Loucy (cell line): ENCODE results near the gene GNL3.

ENCODE experiments used
- H2AFZ ChIP-seq: fragments of 200-600 bp; sonication (generic); 2 replicates; pipeline ENCODE4 v1.6.0; 2016; ENCODE audit warnings: antibody characterized with exemption, mild to moderate bottlenecking, low read length, moderate library complexity
- H3F3A ChIP-seq: fragments of 200-600 bp; 2 replicates; pipeline ENCODE4 v1.6.0; 2016; ENCODE audit warnings: antibody characterized with exemption, low read depth, mild to moderate bottlenecking
- H3K27me3 ChIP-seq: fragments of 200-600 bp; sonication (generic); 2 replicates; pipeline ENCODE4 v1.6.1; 2014; ENCODE audit warnings: low read length, mild to moderate bottlenecking; ENCODE audit not compliant: insufficient read depth, poor library complexity, severe bottlenecking
- H3K36me3 ChIP-seq: fragments of 200-600 bp; sonication (generic); 2 replicates; pipeline ENCODE4 v1.6.1; 2016; ENCODE audit warnings: low read length; ENCODE audit not compliant: insufficient read depth
- H3K4me1 ChIP-seq: fragments of 200-600 bp; sonication (generic); 2 replicates; pipeline ENCODE4 v1.5.1; 2014; ENCODE audit warnings: low read length, mild to moderate bottlenecking; ENCODE audit not compliant: insufficient read depth, poor library complexity, severe bottlenecking
- H3K4me2 ChIP-seq: fragments of 200-600 bp; sonication (generic); 2 replicates; pipeline ENCODE4 v1.6.0; 2014; ENCODE audit warnings: antibody characterized with exemption, low read length, low read depth, mild to moderate bottlenecking; ENCODE audit not compliant: poor library complexity, severe bottlenecking
- H3K4me3 ChIP-seq: fragments of 200-600 bp; sonication (generic); 2 replicates; pipeline ENCODE4 v1.5.1; 2014; ENCODE audit warnings: low read length, mild to moderate bottlenecking, mixed read lengths; ENCODE audit not compliant: poor library complexity, severe bottlenecking
- H3K79me2 ChIP-seq: fragments of 200-600 bp; sonication (generic); 2 replicates; pipeline ENCODE4 v1.6.1; 2014; ENCODE audit warnings: low read length; ENCODE audit not compliant: insufficient read depth
- H3K9ac ChIP-seq: fragments of 200-600 bp; sonication (generic); 2 replicates; pipeline ENCODE4 v1.6.0; 2014; ENCODE audit warnings: mild to moderate bottlenecking, low read depth, low read length, moderate library complexity; ENCODE audit not compliant: poor library complexity, severe bottlenecking
- H3K9me2 ChIP-seq: fragments of 200-600 bp; sonication (generic); replicated peaks from 2 replicates; pipeline ENCODE4 v1.6.1; 2016; ENCODE audit warnings: low read depth, low read length, mixed read lengths
- H3K9me3 ChIP-seq: fragments of 200-600 bp; sonication (generic); 2 replicates; pipeline ENCODE4 v1.6.1; 2014; ENCODE audit warnings: mild to moderate bottlenecking, antibody characterized with exemption, low read length, low read depth; ENCODE audit not compliant: insufficient read depth
- H4K20me1 ChIP-seq: fragments of 200-600 bp; sonication (generic); 2 replicates; pipeline ENCODE4 v1.6.0; 2014; ENCODE audit warnings: antibody characterized with exemption, low read length, mild to moderate bottlenecking; ENCODE audit not compliant: insufficient read depth, poor library complexity, severe bottlenecking
- CTCF ChIP-seq: fragments of 200-600 bp; sonication (generic); conservative IDR thresholded peaks from 2 replicates; pipeline ENCODE4 v1.5.1; 2014; ENCODE audit warnings: mild to moderate bottlenecking, antibody characterized with exemption, low read length
- EZH2phosphoT487 ChIP-seq: fragments of 200-600 bp; IDR thresholded peaks from 2 replicates; pipeline ENCODE4 v1.6.1; 2018; ENCODE audit warnings: antibody characterized with exemption, mild to moderate bottlenecking, moderate library complexity, borderline replicate concordance

The GNL3 gene

GRCh38 chr3:52712291-52713212 is 26.7 kb downstream of the GNL3 start:
- no peak overlapping the region for H3K4me3 ChIP-seq
- no peaks in the 10 kb centered on the region for H3K27me3 ChIP-seq
- peaks cover 6% of the 10 kb centered on the region for H3K4me1 ChIP-seq
- TF ChIP-seq EZH2phosphoT487, result no peak
- TF ChIP-seq CTCF, result no peak
- H3K4me2 ChIP-seq, result no peak overlapping the region
- no peak overlapping the region for H2AFZ ChIP-seq
- no peaks in the 10 kb centered on the region for H3K9me2 ChIP-seq
- peaks cover 3% of the 10 kb centered on the region; the same call in 1 of the 2 replicates for H3K36me3 ChIP-seq
- no peaks in the 10 kb centered on the region for H3K9me3 ChIP-seq
- no peak overlapping the region for H3K9ac ChIP-seq
- H3K79me2 ChIP-seq, result peaks cover 7% of the 10 kb centered on the region
- 0 out of 2 replicates have a peak, but pooled peaks cover 4% of the 10 kb centered on the region for H3F3A ChIP-seq
- H4K20me1 ChIP-seq, result peaks cover 8% of the 10 kb centered on the region

- no peak overlapping the region for H3K4me2 ChIP-seq
These were observed 28.8 kb downstream of the GNL3 start for GRCh38 chr3:52714335-52715302.

More at GRCh38 chr3:52714335-52715302, 28.8 kb downstream of the GNL3 start:
- no peaks in the 10 kb centered on the region for H4K20me1 ChIP-seq
- H3K27me3 ChIP-seq, result no peaks in the 10 kb centered on the region
- no peaks in the 10 kb centered on the region for H3K4me1 ChIP-seq
- H3F3A ChIP-seq, result 0 out of 2 replicates have a peak, but pooled peaks cover 4% of the 10 kb centered on the region
- H3K9ac ChIP-seq, result no peak overlapping the region
- no peak overlapping the region for H2AFZ ChIP-seq
- no peak for TF ChIP-seq CTCF
- TF ChIP-seq EZH2phosphoT487, result no peak
- no peak overlapping the region for H3K4me3 ChIP-seq
- H3K9me3 ChIP-seq, result no peaks in the 10 kb centered on the region; the same call in 1 of the 2 replicates
- H3K9me2 ChIP-seq, result no peaks in the 10 kb centered on the region
- peaks cover 3% of the 10 kb centered on the region; the same call in 1 of the 2 replicates for H3K36me3 ChIP-seq
- no peaks in the 10 kb centered on the region for H3K79me2 ChIP-seq
